ENCODE measurements around the gene SPNS2. TPM values are rescaled to one million over a fixed set of nuclear protein-coding genes. Genes with fewer than 3 reads are reported as not detected.

Gene SPNS2
- total RNA-seq, 2 donors from 2014 or later, result 12.4 to 13.5 TPM

- DNase-seq, result no peak
- intact Hi-C loops (cut with DNase I, micrococcal nuclease), result no loop called here
These were observed 57.4 kb downstream of the SPNS2 start for GRCh38 chr17:4555873-4556759.

DNA sequence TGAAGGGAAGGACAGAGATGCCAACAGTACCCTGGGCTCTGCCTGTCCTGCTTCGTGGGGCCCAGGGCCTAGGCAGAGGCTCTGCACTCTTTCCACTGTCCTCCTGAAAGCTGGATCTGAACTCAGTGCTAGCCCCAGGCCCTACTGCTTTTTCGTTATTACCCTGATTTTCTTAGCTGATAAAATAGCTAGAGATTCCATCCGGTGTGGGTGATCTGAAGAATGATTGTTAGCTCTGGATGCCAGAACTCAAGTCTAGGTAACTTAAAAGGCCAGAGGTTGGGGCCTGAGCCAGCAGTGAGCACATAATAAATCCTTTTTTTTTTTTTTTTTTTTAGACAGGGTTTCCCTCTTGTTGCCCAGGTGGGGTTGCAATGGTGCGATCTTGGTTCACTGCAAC lies 58.3 kb downstream of the SPNS2 start:
- DNase-seq, result no peak
- intact Hi-C loops (cut with DNase I, micrococcal nuclease), result no loop called here
- ATAC-seq, result no peak

More at GRCh38 chr17:4555873-4556759, 57.4 kb downstream of the SPNS2 start:
- ATAC-seq, result no peak

DNA sequence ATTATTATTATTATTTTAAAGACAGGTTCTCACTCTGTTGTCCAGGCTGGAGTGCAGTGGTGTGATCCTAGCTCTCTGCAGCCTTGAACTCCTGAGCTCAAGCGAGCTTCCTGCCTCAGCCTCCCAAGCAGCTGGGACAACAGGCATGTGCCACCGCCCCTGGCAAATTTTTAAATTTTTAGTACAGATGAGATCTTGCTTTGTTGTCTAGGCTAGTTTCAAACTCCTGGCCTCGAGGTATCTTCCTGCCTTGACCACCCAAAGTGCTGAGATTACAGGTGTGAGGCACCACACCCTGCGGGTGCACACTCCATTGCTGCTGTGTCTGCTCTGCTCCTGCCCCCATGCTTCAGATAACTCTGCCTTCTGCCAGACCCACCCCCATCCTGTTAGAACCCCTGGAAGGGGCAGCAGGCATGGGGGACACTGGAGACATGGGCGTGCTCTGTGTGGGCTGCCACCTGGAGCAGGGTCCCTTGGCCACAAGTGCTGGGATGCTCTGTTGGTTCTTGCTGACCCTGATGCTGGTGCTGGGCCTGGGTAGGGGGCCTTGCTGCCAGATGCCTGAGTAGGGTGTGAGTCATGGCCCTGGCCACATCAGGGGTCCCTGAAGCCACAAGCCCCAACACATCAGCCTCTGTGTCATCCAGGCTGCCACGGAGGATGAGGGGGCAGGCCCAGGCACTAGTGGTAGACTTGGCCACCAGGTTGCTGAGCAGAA lies 59.1 kb downstream of the SPNS2 start:
- intact Hi-C loops (cut with DNase I, micrococcal nuclease), result no loop called here
- ATAC-seq (no peak), DNase-seq (no peak)

- DNase-seq (no peak), ATAC-seq (no peak)
- intact Hi-C loops (cut with DNase I, micrococcal nuclease), result no loop called here
These were observed 59.8 kb downstream of the SPNS2 start for GRCh38 chr17:4558347-4558971.

DNA sequence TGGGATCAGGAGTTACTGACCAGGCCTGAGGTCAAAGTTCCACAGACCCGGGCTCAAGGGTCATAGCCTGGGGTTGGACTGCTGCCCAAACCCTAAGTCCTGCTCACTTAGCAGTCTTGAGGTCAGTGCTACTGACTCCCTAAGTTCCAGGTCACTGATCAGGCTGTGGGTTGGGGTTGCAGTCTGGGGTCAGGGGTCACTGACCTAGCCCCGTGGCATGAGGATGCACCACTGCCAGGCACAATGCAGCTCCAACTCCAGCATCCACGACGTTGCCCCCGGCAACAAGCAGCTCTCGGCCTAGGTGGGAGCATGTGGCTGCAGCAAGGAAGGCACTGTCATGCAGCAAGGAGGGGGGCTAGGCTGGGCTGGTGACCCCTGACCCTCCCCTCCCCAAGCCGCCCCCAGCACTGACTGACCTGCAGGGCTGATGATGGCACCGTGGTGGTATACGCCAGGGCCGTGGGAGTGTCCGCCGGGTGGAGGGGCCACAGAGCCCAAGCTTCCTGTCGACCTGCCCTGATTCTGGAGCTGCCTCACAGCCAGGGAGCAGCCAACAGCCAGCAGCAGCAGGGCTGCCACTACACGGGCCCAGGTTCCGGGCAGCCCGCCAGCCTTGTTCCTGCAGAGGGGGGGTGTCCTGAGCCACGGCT lies 60.6 kb downstream of the SPNS2 start:
- peak; percentile 50 to 58 for DNase-seq
- intact Hi-C loops (cut with DNase I, micrococcal nuclease), result no loop called here
- peak; percentile 22 for ATAC-seq

DNA sequence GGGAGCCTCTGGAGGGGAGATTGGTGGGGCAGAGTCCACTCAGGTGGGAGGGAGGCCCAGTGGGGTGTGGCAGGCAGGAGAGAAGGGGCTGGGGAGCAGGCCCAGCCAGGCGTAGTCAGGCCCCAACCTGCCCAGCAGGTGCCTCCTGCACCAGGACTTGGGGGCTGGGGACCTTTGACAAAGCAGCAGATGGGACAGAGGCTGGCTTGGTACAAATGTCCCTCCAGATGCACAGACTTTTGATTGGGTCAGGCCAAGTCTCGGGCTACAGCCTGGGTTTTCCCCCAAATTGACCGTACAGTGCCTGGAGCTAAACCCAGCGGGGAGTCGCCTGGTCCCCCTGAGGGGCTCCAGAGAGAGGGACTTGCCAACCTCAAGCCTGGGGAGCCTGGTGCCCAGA lies 61.3 kb downstream of the SPNS2 start:
- ATAC-seq (peak; percentile 48), DNase-seq (peak; percentile 65 to 67)
- intact Hi-C loops (cut with DNase I, micrococcal nuclease), result no loop called here

DNA sequence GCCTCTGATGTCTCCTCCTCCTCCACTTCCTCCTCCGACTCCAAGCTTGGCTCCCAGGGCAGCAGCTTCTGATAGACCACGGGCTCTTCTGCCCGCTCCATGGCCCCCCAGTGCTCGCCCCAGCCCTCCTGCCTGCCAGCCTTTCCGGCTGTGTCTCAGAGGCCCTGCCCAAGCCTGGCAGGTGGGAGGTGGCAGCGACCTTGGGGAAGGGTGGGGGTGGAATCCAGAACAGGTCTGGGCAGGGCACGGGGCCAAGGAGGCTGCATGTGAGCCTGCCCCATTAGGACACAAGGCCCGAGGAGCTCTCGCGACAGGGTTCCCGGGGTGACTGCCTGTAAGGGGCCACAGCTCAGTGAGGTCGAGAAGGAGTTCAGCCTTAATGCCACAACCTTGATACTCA lies 61.7 kb downstream of the SPNS2 start, which contains the start of gene GGT6:
Gene GGT6 (minus strand): TSS at position 157 of the 400 bp plus-strand sequence. CDS start 56 bp downstream, at position 101.
- intact Hi-C loops (cut with DNase I, micrococcal nuclease), result no loop called here
- peak; percentile 92 to 93 for DNase-seq
- peak; percentile 76 for ATAC-seq

- ATAC-seq (no peak), DNase-seq (peak in 1 of 2 donors; percentile 56)
- intact Hi-C loops (cut with DNase I, micrococcal nuclease), result no loop called here
These were observed 62.2 kb downstream of the SPNS2 start for GRCh38 chr17:4560837-4561256.

- ATAC-seq, result peak; percentile 44
- intact Hi-C loops (cut with DNase I, micrococcal nuclease), result no loop called here
- DNase-seq, result no peak
These were observed 63.6 kb downstream of the SPNS2 start for GRCh38 chr17:4562015-4562969.

DNA sequence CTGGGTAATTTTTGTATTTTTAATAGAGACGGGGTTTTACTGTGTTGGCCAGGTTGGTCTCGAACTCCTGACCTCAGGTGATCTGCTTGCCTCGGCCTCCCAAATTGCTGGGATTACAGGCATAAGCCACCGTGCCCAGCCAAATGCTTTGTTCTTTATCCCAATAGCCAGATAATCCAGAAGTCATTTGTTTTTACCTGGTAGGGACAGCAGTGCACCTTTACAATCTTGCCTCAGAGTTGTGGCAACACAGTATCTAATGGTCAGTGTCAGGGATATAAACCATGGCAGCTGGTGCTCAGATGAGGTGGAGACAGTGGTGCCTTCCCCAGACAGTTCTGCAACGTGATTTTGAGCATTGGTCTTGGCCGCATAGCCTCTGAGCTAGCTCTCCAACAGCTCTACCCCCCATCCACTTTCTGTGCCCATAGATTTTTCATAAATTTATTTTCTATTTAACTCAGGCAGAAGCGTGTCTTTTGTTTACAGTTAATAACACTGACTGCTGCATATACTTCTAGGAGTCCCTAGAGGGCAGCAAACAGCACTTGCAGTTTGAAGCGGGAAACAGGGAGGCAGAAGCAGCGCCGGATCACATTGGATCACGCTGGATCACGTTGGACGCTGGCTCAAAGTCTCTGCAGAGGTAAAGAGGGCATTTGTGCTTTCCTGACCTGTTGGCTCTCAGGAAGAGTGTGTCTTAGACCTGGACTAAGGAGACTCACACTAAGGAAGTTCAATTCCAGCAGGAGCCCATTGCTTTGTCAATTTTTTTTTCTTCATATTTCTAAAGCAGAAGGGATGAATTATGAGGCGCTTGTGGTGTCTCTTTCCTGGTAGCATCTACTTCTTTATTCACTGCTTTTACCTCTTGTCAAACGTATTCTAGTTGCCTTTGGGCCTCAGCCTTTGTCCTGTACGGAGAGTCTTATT lies 66.8 kb downstream of the SPNS2 start:
- intact Hi-C loops (cut with DNase I, micrococcal nuclease), result loop anchor here in 1 of 2 donors (2.0 kb wide), 1 partner anchor 61 kb away; no protein-coding TSS in a partner anchor
- peak; percentile 72 to 81 for DNase-seq
- peak; percentile 71 for ATAC-seq

DNA sequence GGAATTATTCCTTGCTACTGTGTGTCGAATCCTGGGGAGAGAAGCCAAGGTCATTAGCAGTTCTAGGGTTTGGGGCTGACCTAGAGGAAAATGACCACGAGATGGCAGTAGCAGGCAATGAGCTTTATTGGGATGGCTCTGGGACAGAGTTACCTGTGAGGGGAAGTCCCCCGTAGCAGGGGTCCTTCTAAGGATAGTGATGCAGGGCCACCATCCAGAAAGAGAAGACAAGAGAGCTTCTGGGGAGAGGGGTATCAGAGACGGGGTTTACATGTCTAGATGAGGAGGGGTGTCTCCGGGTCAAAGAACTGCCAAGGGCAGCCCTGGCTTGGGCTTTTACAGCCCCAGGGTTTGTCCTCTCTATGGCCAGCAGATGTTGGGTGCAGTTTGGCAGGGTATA lies 68.1 kb downstream of the SPNS2 start:
- peak in 1 of 2 donors; percentile 68 for DNase-seq
- intact Hi-C loops (cut with DNase I, micrococcal nuclease), result no loop called here
- peak; percentile 51 for ATAC-seq

GRCh38 chr17:4569591-4569990 lies 70.9 kb downstream of the SPNS2 start:
- no peak for DNase-seq
- no peak for ATAC-seq
- intact Hi-C loops (cut with DNase I, micrococcal nuclease), result no loop called here

- ATAC-seq (no peak), DNase-seq (no peak)
- intact Hi-C loops (cut with DNase I, micrococcal nuclease), result loop anchor here in 1 of 2 donors (10.0 kb wide), 1 partner anchor 53 kb away; no protein-coding TSS in a partner anchor
These were observed 73.5 kb downstream of the SPNS2 start for GRCh38 chr17:4572131-4572530.

DNA sequence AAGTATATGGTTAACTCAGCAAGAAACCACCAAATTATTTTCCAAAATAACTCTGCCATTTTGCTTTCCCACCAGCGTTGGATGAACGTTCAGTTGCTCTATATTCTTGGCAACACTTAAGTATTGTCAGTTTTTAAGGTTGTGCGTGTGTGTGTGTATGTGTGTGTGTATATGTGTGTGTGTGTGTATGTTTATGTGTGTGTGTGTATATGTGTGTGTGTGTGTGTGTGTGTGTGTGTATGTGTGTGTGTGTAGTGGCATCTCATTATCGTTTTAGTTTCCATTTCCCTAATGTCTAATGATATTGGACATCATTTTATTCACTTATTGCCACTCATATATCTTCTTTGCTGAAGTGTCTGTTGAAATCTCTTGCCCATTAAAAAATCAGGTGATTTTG lies 74.4 kb downstream of the SPNS2 start:
- DNase-seq (no peak), ATAC-seq (no peak)
- intact Hi-C loops (cut with DNase I, micrococcal nuclease), result loop anchor here in 1 of 2 donors (10.0 kb wide), 1 partner anchor 52 kb away; no protein-coding TSS in a partner anchor

DNA sequence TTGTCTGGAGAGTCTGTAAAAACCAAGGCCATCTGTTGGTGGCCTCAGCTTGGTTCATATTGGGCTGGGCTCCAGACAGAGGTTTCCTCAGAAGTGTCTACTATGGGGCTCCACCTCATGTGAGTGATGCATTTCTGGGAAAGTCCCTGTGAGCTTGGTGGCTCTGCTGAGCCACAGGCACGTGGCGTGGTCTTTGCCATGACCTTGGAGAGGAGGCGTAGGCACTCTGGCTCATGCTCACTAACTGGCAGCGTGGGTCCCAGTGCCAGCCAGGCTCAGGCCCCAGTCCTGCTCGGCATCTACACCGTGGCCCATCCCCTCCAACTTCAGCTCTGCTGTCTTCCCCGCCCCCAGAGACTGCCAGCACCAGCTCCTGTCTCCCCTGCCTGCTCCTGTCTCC lies 75.0 kb downstream of the SPNS2 start:
- ATAC-seq (no peak), DNase-seq (no peak)
- intact Hi-C loops (cut with DNase I, micrococcal nuclease), result loop anchor here in 1 of 2 donors (10.0 kb wide), 1 partner anchor 51 kb away; no protein-coding TSS in a partner anchor

DNA sequence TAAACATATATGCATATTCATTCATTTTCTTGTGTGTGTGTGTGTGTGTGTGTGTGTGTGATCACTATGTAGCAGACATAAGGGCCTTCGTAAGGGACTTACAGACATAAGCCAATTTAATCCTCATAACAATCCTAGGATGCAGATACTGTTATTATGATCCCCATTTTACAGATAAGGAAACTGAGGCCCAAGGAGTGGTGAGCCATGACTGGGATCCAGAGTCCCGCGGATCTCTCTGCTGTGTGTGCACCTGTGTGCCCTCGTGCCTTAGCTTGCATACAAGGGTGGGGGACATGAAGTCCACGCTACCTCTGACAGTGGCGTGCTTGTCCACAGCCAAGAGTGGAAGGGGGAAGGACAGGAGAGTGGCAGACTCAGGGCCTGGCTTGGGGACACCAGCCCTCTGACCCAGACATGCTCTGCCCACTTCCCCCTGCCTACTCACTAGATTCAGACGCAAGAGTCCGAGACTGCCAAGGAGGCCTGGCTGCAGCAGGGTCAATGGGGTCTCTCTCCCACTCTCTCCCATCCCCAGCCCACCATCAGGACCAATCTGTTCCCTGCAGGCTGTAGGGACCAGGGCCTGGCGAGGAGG lies 75.9 kb downstream of the SPNS2 start:
- intact Hi-C loops (cut with DNase I, micrococcal nuclease), result loop anchor here in 1 of 2 donors (10.0 kb wide), 1 partner anchor 50 kb away; no protein-coding TSS in a partner anchor
- ATAC-seq (no peak), DNase-seq (no peak)

Data from left colon (tissue), 2 donors.